HG03196 (cell line): ENCODE data around the gene OR4F6.

Source experiments
- ATAC-seq: cut with Tn5 transposase; IDR thresholded peaks from one replicate; pipeline ENCODE4 v1.9.1; 2021; ENCODE audit not compliant: unreplicated experiment

OR4F6 gene

DNA sequence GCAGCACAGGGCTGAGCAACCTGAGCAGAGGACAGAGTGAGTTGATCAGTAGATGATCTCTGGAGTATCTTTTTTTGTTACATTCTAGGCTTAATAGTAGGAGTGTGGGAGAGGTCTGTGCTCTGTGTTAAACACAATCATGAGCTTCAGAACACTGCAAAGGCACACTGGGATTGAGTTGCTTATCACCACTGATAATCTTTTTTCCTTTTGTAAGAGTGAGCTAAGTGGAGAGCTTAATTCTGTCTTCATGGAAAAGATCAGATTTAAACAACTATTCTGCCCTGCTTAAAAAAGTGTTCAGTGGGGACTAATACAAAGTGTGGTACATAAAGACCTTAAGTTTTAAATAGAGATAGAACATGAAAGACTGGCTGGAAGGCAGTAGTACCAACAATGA lies 1.1 kb downstream of the OR4F6 start:
- no peak for ATAC-seq

- ATAC-seq, result no peak
Observed at GRCh38 chr15:101804941-101805340, 1.6 kb downstream of the OR4F6 start.

GRCh38 chr15:101805605-101806345 lies 2.5 kb downstream of the OR4F6 start:
- ATAC-seq, result no peak

- ATAC-seq, result no peak
Observed at GRCh38 chr15:101807345-101807945, 4.1 kb downstream of the OR4F6 start.

GRCh38 chr15:101808201-101808600 lies 4.9 kb downstream of the OR4F6 start:
- ATAC-seq, result no peak

DNA sequence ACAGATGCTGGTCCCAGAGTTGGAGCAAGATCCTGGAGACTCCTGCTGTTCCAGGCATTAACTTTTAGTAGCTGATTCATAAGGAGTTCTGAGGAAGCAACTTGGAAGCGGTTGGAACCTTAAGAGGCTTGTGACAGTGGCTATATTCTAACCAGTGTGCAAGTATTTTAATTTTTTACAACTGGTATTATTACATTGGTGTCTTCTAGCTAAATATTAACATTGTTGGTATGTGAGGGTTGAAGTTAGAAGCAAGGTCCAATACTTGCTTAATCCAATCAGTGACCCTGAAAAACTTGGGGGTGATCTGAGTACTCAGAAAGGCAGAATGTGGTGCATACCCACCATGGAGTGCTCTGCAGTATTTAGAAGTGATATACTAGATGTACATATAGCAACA lies 7.1 kb downstream of the OR4F6 start:
- no peak for ATAC-seq

DNA sequence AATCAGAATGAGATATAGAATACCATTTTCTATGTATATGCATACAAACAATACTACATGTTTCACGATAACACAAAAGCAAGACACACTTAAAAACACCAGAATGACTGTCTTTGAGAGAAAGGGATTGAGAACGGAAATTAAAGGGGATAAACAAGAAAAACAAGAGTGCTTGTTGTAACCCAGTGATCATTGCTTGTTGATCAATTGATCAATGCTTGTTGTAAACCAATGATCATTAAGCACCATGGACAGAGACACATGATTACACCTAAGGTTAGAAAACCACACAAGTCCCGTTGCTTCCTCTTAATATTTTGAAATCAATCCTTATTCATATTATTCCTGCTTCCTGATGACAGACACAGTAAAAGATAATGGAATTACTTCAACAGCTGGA lies 7.6 kb downstream of the OR4F6 start:
- no peak for ATAC-seq

GRCh38 chr15:101811902-101812301 lies 8.6 kb downstream of the OR4F6 start, which contains the start of gene OR4F15:
TSS of gene OR4F15 (plus strand) at chr15:101812202. CDS start at chr15:101818187, 5,985 bp downstream.
- no peak for ATAC-seq

DNA sequence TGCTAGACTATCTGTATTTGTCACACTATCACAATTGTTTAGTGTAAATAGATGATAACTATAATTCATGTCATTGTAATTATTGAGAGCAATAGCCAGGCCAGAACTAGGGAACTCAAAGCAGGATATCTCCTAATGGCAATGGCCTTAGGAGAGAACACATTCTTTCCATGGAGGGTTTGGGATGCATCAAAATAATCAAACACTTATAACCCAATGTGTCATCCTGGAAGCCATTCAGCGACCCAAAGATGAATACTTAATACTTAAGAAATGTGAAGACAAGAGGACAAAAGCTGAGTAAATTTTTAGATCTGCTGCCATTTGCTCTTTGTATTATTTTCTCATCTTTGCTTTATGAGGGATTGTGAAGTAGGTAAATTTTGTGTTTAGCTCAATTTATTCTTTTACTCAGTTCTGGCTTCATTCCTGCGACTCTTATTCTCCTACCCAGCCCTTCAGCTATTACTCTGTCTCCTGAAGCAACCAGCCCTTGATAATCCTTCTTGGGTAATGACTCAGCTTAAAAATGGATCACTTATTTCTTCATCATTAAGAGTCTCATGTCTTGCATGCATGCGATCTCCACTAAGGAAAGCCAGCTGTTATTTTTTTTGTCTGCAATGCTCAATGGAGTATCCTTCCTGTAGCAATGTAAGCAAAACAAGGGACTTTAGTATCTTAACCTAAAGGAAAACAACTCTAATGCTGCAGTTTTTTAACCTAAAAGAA lies 10.7 kb downstream of the OR4F6 start:
- ATAC-seq, result no peak

- ATAC-seq, result no peak
Observed at GRCh38 chr15:101820781-101821180, 17.5 kb downstream of the OR4F6 start.

- ATAC-seq, result no peak
Observed at GRCh38 chr15:101827257-101827656, 23.9 kb downstream of the OR4F6 start.

GRCh38 chr15:101828774-101829173 lies 25.5 kb downstream of the OR4F6 start:
- ATAC-seq, result no peak

DNA sequence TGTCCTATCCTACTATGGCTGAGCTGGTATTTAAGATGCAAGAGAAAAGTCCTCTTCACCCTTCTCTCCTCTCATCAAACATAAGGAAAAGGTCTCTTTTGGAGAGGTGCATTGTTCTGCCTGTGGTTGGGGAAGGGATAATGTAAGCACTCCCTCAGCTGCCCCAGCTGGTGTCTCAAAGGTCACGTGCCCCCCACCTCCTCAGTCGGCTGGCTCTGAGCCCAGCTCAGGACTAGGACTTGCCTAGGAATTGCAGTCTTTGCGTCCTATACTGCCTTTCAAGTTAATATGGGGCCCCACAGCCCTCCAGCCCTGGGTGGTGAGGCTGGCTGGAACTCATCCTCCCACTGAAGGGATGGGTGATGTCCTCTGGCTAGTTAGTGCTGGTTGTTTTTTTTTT lies 38.3 kb downstream of the OR4F6 start:
- ATAC-seq, result no peak

DNA sequence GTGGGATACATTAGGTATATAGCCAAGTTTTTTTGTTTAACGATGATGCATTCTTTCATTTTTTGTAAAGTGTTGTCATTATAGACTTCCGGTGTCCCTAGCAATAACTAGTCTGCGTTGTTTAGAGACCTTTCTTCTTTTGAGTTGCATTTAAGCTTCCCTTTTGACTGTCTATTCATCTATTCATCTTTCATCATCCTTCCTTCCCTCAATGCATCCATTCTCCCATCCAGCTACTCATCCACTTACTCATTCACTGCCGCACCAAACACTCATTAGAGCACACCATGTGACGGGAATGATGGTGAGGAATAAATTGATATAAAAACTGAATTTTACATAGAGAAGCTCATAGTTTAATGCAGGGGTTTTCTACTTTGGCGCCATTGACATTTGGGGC lies 41.6 kb downstream of the OR4F6 start:
- ATAC-seq, result no peak

GRCh38 chr15:101852356-101852755 lies 49.0 kb downstream of the OR4F6 start:
- ATAC-seq, result no peak
